Osteocyte (in vitro differentiated cells): Measurements from ENCODE around the gene ITGB3. TPM values are rescaled to one million over a fixed set of nuclear protein-coding genes. Genes with fewer than 3 reads are reported as not detected.
"Not testable (repeated sequence)": the region's sequence is repeated elsewhere in the genome, so short reads cannot be mapped to it uniquely, and the experiment has no call there.

ENCODE experiments used
- DNase-seq: peaks from one replicate; pipeline ENCODE4 v3.0.0; 2021; ENCODE audit warnings: mixed read lengths; ENCODE audit not compliant: unreplicated experiment; ENCODE audit errors: extremely low spot score
- H3K27ac Mint-ChIP-seq: one replicate; pipeline ENCODE4 v1.8.0; 2021; ENCODE audit warnings: mild to moderate bottlenecking, mixed read lengths; ENCODE audit not compliant: unreplicated experiment
- H3K27me3 Mint-ChIP-seq: one replicate; pipeline ENCODE4 v1.8.0; 2021; ENCODE audit warnings: mixed read lengths; ENCODE audit not compliant: unreplicated experiment
- H3K36me3 Mint-ChIP-seq: one replicate; pipeline ENCODE4 v1.8.0; 2021; ENCODE audit warnings: mixed read lengths; ENCODE audit not compliant: unreplicated experiment
- H3K4me1 Mint-ChIP-seq: one replicate; pipeline ENCODE4 v1.8.0; 2021; ENCODE audit warnings: mixed read lengths; ENCODE audit not compliant: unreplicated experiment
- H3K4me3 Mint-ChIP-seq: one replicate; pipeline ENCODE4 v1.8.0; 2021; ENCODE audit warnings: mild to moderate bottlenecking, moderate library complexity, mixed read lengths; ENCODE audit not compliant: unreplicated experiment
- H3K9me3 Mint-ChIP-seq: one replicate; pipeline ENCODE4 v1.8.0; 2021; ENCODE audit warnings: mixed read lengths; ENCODE audit not compliant: unreplicated experiment
- total RNA-seq: library from RNA; stranded (reverse); gene quantifications from 2 replicates; pipeline ENCODE4 v1.2.1, GENCODE V29; 2021
- TF ChIP-seq, protein P1 (sequence below): fragments of 200-600 bp; sonication (generic); IDR thresholded peaks from 2 replicates; pipeline ENCODE4 v1.5.0; 2021; ENCODE audit warnings: antibody characterized with exemption, mild to moderate bottlenecking, moderate library complexity

Gene ITGB3
- total RNA-seq, 1 donor from 2014 or later: 3.3 TPM

GRCh38 chr17:47265983-47266541, 12.4 kb downstream of the ITGB3 start:
- no peaks in the 10 kb centered on the region for H3K36me3 Mint-ChIP-seq
- TF ChIP-seq, protein P1, sequence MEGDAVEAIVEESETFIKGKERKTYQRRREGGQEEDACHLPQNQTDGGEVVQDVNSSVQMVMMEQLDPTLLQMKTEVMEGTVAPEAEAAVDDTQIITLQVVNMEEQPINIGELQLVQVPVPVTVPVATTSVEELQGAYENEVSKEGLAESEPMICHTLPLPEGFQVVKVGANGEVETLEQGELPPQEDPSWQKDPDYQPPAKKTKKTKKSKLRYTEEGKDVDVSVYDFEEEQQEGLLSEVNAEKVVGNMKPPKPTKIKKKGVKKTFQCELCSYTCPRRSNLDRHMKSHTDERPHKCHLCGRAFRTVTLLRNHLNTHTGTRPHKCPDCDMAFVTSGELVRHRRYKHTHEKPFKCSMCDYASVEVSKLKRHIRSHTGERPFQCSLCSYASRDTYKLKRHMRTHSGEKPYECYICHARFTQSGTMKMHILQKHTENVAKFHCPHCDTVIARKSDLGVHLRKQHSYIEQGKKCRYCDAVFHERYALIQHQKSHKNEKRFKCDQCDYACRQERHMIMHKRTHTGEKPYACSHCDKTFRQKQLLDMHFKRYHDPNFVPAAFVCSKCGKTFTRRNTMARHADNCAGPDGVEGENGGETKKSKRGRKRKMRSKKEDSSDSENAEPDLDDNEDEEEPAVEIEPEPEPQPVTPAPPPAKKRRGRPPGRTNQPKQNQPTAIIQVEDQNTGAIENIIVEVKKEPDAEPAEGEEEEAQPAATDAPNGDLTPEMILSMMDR: no peak
- no peaks in the 10 kb centered on the region for H3K9me3 Mint-ChIP-seq
- H3K27me3 Mint-ChIP-seq: no peaks in the 10 kb centered on the region
- H3K27ac Mint-ChIP-seq: no peak overlapping the region
- H3K4me3 Mint-ChIP-seq: no peak overlapping the region
- peaks cover 31% of the 10 kb centered on the region for H3K4me1 Mint-ChIP-seq
- DNase-seq: no peak

- Mint-ChIP-seq H3K9me3 (no peaks in the 10 kb centered on the region), H3K36me3 (no peaks in the 10 kb centered on the region), H3K27ac (peak overlapping the region; percentile 71), H3K4me1 (peaks cover 31% of the 10 kb centered on the region), H3K4me3 (no peak overlapping the region), H3K27me3 (no peaks in the 10 kb centered on the region)
- no peak for DNase-seq
- TF ChIP-seq, protein P1: no peak
Measured at GRCh38 chr17:47266782-47267181, 13.2 kb downstream of the ITGB3 start.

DNA sequence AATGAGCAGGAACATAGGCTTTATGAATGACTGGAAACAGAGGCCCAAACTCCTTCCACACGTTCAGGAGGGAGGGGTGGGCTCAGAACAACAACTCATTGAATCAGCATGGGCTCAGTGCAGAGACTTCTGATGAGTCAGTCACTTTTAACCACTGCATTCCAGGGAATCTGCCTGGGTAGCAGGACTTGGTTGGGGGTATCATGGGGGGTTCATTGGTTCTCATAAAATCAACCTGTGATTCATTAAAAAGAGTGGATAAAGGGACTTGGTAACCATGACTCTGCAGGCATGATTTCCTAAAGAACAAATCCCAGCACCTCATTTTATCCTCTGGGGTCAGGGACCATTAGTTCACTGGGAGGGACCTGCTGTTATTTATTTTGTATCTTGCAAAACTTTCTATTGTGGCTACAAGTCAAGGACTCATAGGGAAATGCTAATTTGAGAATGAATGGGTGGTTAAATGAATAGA, 13.8 kb downstream of the ITGB3 start:
- Mint-ChIP-seq H3K4me1 (peaks cover 31% of the 10 kb centered on the region), H3K9me3 (no peaks in the 10 kb centered on the region), H3K27ac (peak overlapping the region; percentile 71), H3K36me3 (no peaks in the 10 kb centered on the region), H3K4me3 (no peak overlapping the region), H3K27me3 (no peaks in the 10 kb centered on the region)
- no peak for DNase-seq
- TF ChIP-seq, protein P1: no peak

DNA sequence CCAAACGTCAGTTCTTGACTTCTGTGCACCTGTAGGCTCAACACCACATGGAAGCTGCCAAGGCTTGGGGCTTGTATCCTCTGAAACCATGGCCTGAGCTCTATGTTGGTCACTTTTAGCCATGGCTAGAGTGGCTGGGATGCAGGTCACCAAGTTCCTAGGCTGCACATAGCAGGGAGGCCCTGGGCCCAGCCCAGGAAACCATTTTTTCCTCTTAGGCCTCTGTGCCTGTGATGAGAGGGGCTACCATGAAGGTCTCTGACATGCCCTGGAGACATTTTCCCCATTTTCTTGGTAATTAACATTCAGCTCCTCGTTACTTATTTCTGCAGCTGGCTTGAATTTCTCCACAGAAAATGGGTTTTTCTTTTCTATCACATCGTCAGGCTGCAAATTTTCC, 15.3 kb downstream of the ITGB3 start:
- not testable (repeated sequence) for H3K27ac Mint-ChIP-seq, H3K9me3 Mint-ChIP-seq, H3K4me3 Mint-ChIP-seq, H3K27me3 Mint-ChIP-seq, H3K36me3 Mint-ChIP-seq, DNase-seq
- peaks cover 28% of the 10 kb centered on the region for H3K4me1 Mint-ChIP-seq

DNA sequence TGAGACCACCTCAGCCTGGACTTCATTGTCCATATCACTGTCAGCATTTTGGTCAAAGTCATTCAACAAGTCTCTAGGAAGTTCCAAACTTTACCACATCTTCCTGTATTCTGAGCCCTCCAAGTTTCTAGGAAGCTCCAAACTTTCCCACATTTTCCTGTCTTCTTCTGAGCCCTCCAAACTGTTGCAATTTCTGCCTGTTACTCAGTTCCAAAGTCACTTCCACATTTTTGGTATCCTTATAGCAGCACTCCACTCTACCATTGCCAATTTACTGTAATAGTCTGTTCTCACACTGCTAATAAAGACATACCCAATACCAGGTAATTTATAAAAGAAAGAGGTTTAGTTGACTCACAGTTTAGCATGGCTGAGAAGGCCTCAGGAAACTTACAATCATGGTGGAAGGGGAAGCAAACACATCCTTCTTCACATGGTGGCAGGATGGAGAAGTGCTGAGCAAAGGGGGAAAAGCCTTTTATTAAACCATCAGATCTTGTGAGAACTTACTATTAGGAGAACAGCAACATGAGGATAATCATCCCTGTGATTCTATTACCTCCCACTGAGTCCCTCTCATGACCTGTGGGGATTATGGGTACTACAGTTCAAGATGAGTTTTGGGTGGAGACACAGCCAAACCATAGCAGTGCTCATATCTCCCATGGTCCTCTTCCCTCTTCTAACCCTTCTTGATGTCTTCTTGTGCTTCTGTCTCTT, 16.1 kb downstream of the ITGB3 start:
- not testable (repeated sequence) for H3K27me3 Mint-ChIP-seq, DNase-seq, H3K4me3 Mint-ChIP-seq, H3K27ac Mint-ChIP-seq, H3K36me3 Mint-ChIP-seq, H3K9me3 Mint-ChIP-seq
- peaks cover 29% of the 10 kb centered on the region for H3K4me1 Mint-ChIP-seq

- H3K9me3 Mint-ChIP-seq: no peaks in the 10 kb centered on the region
Measured at GRCh38 chr17:47270946-47271705, 17.5 kb downstream of the ITGB3 start.

More at GRCh38 chr17:47270946-47271705, 17.5 kb downstream of the ITGB3 start:
- DNase-seq: no peak
- H3K36me3 Mint-ChIP-seq: no peaks in the 10 kb centered on the region
- H3K4me3 Mint-ChIP-seq: no peak overlapping the region
- H3K27me3 Mint-ChIP-seq: no peaks in the 10 kb centered on the region
- H3K4me1 Mint-ChIP-seq: peaks cover 39% of the 10 kb centered on the region
- TF ChIP-seq, protein P1: no peak
- no peak overlapping the region for H3K27ac Mint-ChIP-seq
